Measurements from ENCODE around the gene AREG. TPM values are rescaled to one million over a fixed set of nuclear protein-coding genes. Genes with fewer than 3 reads are reported as not detected.

Gene AREG
- total and polyA plus RNA-seq, 9 donors: 0.48 to 146 (median 6.7) TPM

DNA sequence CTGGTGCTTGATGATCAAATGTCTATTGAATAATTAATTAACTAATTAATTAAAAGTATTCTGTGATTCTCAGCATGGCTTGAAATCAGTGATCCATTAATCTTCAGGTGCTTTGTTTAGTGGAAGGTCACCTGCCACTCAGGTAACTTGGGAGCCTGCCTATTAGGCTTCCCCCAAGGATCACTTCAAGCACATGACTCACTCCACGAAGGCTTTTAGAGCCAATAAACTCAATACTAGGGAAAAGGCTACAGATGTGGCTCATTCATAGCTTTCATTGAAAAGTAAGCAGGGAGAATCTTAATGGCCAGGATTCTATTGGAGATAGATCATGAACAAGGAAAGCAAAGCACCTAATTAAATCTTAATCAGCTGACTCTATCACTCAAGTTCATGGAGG is 21.3 kb downstream of the AREG start:
- Histone ChIP-seq H3K4me1 (ENCODE audit: insufficient read depth) (no peaks in the 10 kb centered on the region), H3K4me3 (no peak overlapping the region), H3K36me3 (no peaks in the 10 kb centered on the region), H3K27me3 (no peaks in the 10 kb centered on the region), H3K27ac (no peak overlapping the region), H3K9me3 (no peaks in the 10 kb centered on the region)
- DNase-seq: no peak
- no peak for TF ChIP-seq EP300 (IDR thresholded peaks at IDR 0.05)
- TF ChIP-seq POLR2A (IDR thresholded peaks at IDR 0.05): no peak
- TF ChIP-seq, protein P1, sequence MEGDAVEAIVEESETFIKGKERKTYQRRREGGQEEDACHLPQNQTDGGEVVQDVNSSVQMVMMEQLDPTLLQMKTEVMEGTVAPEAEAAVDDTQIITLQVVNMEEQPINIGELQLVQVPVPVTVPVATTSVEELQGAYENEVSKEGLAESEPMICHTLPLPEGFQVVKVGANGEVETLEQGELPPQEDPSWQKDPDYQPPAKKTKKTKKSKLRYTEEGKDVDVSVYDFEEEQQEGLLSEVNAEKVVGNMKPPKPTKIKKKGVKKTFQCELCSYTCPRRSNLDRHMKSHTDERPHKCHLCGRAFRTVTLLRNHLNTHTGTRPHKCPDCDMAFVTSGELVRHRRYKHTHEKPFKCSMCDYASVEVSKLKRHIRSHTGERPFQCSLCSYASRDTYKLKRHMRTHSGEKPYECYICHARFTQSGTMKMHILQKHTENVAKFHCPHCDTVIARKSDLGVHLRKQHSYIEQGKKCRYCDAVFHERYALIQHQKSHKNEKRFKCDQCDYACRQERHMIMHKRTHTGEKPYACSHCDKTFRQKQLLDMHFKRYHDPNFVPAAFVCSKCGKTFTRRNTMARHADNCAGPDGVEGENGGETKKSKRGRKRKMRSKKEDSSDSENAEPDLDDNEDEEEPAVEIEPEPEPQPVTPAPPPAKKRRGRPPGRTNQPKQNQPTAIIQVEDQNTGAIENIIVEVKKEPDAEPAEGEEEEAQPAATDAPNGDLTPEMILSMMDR (IDR thresholded peaks at IDR 0.05): no peak
- intact Hi-C loops (cut with DNase I): no loop called here
- 78 to 83% (median 80%) methylated on average over 1 of the region's 1 CpG for WGBS, 3 donors

DNA sequence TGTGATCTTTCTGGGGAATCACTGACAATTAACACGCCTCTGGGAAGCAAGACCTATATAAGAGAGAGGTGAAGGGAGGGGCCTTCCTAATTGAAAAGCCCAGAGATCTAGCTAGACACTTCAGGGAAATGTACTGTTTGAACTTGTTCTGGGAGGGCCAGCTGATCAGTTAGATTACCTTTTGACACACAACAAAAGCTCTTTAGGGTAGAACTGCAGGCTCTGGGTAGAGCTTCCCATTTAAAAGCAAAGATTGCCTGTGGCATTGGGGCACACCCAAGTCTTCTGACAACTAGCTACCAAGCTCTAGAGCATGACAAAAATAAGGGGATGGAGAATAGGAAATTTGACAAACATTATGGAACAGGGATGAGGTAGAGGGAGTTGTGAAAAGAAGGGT is 26.3 kb downstream of the AREG start:
- Histone ChIP-seq H3K27me3 (no peaks in the 10 kb centered on the region), H3K36me3 (no peaks in the 10 kb centered on the region), H3K27ac (no peak overlapping the region), H3K4me1 (ENCODE audit: insufficient read depth) (no peaks in the 10 kb centered on the region), H3K9me3 (no peaks in the 10 kb centered on the region), H3K4me3 (no peak overlapping the region)
- DNase-seq: no peak
- TF ChIP-seq EP300 (IDR thresholded peaks at IDR 0.05): no peak
- TF ChIP-seq POLR2A (IDR thresholded peaks at IDR 0.05): no peak
- TF ChIP-seq, protein P1 (IDR thresholded peaks at IDR 0.05): no peak
- intact Hi-C loops (cut with DNase I): no loop called here
- 89 to 90% (median 89%) methylated on average over 1 of the region's 1 CpG for WGBS, 3 donors

DNA sequence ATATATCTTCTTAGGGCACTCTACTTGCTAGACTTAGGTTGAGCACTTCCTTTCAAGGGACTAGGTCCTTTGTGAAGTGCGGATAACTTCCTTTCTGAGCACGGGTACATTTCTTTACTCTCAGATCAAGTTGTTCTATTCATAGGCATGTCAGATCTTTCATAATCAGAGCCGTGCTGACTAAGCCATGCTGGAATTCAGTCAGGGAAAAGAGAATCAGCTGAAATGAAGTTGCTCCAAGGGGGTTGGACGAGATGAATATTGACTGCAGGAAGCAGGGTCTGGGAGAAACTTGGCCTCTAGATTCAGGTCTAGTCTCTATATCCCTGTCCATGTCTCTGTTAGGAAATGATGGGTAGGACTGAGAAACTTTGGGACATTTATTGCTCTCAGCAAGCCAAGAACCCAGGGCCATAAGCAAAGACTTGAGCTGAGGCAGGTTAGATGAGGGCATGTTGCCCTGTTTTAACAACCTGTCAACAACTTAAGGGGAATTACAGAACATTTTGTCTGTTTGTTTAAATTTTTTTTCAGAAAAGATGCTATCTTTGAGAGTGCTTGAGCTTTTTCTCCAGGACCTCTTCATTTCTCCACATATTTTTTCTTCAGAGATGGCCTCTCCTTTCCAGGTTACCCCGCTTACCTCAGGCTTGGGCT is 28.3 kb downstream of the AREG start:
- Histone ChIP-seq H3K27me3 (no peaks in the 10 kb centered on the region), H3K27ac (no peak overlapping the region), H3K9me3 (no peaks in the 10 kb centered on the region), H3K36me3 (no peaks in the 10 kb centered on the region), H3K4me1 (ENCODE audit: insufficient read depth) (no peaks in the 10 kb centered on the region), H3K4me3 (no peak overlapping the region)
- DNase-seq: no peak
- TF ChIP-seq, protein P1 (IDR thresholded peaks at IDR 0.05): no peak
- no peak for TF ChIP-seq POLR2A (IDR thresholded peaks at IDR 0.05)
- no peak for TF ChIP-seq EP300 (IDR thresholded peaks at IDR 0.05)
- intact Hi-C loops (cut with DNase I): no loop called here
- 65 to 68% (median 66%) methylated on average over 5 of the region's 5 CpGs for WGBS, 3 donors

DNA sequence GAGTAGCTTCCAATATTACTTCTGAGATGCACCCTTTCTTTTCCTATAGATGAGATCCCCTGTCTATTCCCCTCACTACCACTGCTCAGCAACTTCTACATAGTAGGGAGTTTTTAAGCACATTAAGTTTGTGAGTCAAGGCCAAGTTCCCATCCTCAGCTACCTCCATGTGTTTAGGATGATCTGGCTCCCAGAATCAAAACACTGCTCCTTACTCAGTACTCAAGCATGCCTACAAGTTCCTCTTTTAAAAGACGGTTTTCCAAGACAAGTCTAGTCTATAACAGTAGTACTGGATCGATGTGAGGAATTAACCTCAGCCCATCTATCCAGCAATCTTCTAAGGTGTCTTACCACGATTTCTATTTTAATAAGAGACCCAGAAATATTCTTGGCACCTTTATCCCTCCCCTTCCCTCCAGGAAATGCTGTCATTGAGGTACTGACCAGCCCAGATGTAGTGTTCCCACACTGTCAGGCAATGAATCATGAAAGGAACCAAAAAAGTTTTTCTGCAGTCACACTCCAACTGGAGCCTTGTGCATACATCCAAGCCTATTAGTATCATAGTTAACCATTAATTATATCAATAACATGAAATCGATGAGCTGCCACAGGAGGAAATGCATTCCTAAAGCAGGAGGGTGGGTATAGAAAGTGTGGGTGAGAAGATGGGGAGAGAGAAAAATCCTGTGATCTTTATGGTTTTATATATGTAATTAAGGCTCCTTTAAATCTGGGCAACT is 29.6 kb downstream of the AREG start:
- Histone ChIP-seq H3K4me1 (ENCODE audit: insufficient read depth) (no peaks in the 10 kb centered on the region), H3K9me3 (no peaks in the 10 kb centered on the region), H3K27ac (no peak overlapping the region), H3K36me3 (no peaks in the 10 kb centered on the region), H3K4me3 (no peak overlapping the region), H3K27me3 (no peaks in the 10 kb centered on the region)
- TF ChIP-seq, protein P1 (IDR thresholded peaks at IDR 0.05): no peak
- TF ChIP-seq EP300 (IDR thresholded peaks at IDR 0.05) (no peak), POLR2A (IDR thresholded peaks at IDR 0.05) (no peak)
- intact Hi-C loops (cut with DNase I): no loop called here
- DNase-seq: no peak
- 71 to 83% (median 74%) methylated on average over 4 of the region's 4 CpGs for WGBS, 3 donors
